ENCODE results near the gene ASTN2. TPM values are rescaled to one million over a fixed set of nuclear protein-coding genes. Genes with fewer than 3 reads are reported as not detected.

The ASTN2 gene
- total and polyA plus RNA-seq, 10 of the 15 experiments (the other 5 are each of a cell fraction or from before 2014, with no cell fraction given): 1.4 to 15.7 (median 7.0) TPM

DNA sequence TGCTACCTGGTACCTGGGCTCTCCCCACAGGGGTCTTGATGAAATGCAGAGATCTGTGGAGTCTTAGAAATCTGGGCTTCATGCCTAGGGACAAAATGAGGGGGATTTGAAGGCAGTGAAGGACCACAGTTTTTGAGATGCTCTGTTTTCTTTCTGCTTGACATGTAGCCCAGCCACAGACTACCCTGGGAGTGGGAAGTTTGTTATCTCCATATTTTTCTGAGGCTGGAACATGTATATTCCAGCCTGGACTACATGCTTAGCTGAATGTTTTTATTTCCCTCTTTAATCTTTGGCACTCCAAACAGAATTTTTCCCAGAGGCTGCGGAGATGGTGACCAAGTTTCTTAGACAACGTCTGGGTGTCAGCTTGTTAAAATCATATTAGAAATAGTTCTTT is 1008.4 kb downstream of the ASTN2 start (continued):
- TF ChIP-seq ZBTB33 (IDR thresholded peaks at IDR 0.05) (no peak), MTA2 (IDR thresholded peaks at IDR 0.05; ENCODE audit: low read depth) (no peak), SMC3 (IDR thresholded peaks at IDR 0.05; ENCODE audit: borderline replicate concordance, low read length) (no peak), NR2C2 (IDR thresholded peaks at IDR 0.05; ENCODE audit: borderline replicate concordance, control insufficient read depth, insufficient read length, low read depth) (no peak), NFIC (IDR thresholded peaks at IDR 0.05; ENCODE audit: low read depth, low read length) (no peak), SIN3A (IDR thresholded peaks at IDR 0.05; ENCODE audit: low read depth, low read length) (no peak)
- TF ChIP-seq, protein P1, sequence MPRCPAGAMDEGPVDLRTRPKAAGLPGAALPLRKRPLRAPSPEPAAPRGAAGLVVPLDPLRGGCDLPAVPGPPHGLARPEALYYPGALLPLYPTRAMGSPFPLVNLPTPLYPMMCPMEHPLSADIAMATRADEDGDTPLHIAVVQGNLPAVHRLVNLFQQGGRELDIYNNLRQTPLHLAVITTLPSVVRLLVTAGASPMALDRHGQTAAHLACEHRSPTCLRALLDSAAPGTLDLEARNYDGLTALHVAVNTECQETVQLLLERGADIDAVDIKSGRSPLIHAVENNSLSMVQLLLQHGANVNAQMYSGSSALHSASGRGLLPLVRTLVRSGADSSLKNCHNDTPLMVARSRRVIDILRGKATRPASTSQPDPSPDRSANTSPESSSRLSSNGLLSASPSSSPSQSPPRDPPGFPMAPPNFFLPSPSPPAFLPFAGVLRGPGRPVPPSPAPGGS (IDR thresholded peaks at IDR 0.05; ENCODE audit: borderline replicate concordance, insufficient read depth, low read depth, low read length, poor library complexity, severe bottlenecking): no peak

DNA sequence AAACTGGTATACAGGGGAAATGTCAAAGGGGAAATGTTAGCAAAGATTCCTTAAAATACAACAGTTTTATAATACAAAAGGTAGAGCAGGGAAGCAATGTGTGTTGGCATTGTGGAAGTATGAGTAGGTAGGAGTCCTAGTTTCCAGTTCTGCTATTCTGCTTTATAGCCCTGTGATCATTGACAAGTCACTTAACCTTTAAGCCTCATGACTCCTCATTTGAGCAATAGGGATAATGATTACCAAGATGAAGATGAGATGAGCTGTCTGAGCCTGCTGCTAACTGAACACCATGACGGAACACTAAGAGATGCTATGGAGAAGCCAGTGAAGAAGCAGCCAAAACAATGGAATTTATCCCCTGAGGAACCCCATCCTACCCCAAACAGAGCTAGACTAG is 1009.5 kb downstream of the ASTN2 start:
- DNase-seq (ENCODE audit: low read depth, low spot score): no peak
- no peak for TF ChIP-seq TBL1XR1 (IDR thresholded peaks at IDR 0.05; ENCODE audit: low read depth, low read length)
- TF ChIP-seq STAT1 (conservative IDR thresholded peaks at IDR 0.05): no peak
- no peak for TF ChIP-seq ZBTB33 (IDR thresholded peaks at IDR 0.05)
- TF ChIP-seq SP1 (IDR thresholded peaks at IDR 0.05; ENCODE audit: low read depth, low read length): no peak
- no peak for TF ChIP-seq EGR1 (IDR thresholded peaks at IDR 0.05; ENCODE audit: borderline replicate concordance in 1 of 2, low read depth in 2 of 2, low read length in 2 of 2)
- TF ChIP-seq TAF1 (IDR thresholded peaks at IDR 0.05; ENCODE audit: borderline replicate concordance, low read depth, low read length): no peak
- TF ChIP-seq, protein P2, sequence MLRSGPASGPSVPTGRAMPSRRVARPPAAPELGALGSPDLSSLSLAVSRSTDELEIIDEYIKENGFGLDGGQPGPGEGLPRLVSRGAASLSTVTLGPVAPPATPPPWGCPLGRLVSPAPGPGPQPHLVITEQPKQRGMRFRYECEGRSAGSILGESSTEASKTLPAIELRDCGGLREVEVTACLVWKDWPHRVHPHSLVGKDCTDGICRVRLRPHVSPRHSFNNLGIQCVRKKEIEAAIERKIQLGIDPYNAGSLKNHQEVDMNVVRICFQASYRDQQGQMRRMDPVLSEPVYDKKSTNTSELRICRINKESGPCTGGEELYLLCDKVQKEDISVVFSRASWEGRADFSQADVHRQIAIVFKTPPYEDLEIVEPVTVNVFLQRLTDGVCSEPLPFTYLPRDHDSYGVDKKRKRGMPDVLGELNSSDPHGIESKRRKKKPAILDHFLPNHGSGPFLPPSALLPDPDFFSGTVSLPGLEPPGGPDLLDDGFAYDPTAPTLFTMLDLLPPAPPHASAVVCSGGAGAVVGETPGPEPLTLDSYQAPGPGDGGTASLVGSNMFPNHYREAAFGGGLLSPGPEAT (IDR thresholded peaks at IDR 0.05; ENCODE audit: low read depth): no peak
- no peak for TF ChIP-seq CBFB (IDR thresholded peaks at IDR 0.05; ENCODE audit: low read depth)
- TF ChIP-seq ETV6 (conservative IDR thresholded peaks at IDR 0.05 in 1 of 2, IDR thresholded peaks at IDR 0.05 in 1 of 2; ENCODE audit: borderline replicate concordance in 1 of 2, low read depth in 1 of 2): no peak

More for the DNA sequence above, 1009.5 kb downstream of the ASTN2 start:
- H3K36me3 ChIP-seq (ENCODE audit: control insufficient read depth in 2 of 2, insufficient read depth in 2 of 2, low read length in 1 of 2): no peaks in the 10 kb centered on the region
- H3K27ac ChIP-seq (ENCODE audit: control insufficient read depth, insufficient read depth): no peak overlapping the region
- no peaks in the 10 kb centered on the region for H3K27me3 ChIP-seq (replicated peaks in 1 of 2; ENCODE audit: control insufficient read depth in 2 of 2, insufficient read depth in 2 of 2, low read length in 1 of 2)
- intact Hi-C loops (cut with micrococcal nuclease; ENCODE audit: unreplicated experiment) (no loop called here), in situ Hi-C loops (cut with MboI) (no loop called here)
- no TSS peak for BruUV-seq (replicated peaks)
- WGBS (ENCODE audit: insufficient coverage, insufficient replicate concordance, low lambda C conversion rate, missing lambda C conversion rate): 94% methylated on average over 1 of the region's 1 CpG
- H3K4me3 ChIP-seq: no peak overlapping the region
- no peak; the same call in 2 of the 3 replicates for ATAC-seq
- SMC1A ChIA-PET (ENCODE audit: uncharacterized antibody, unreplicated experiment): interaction anchor here (0.9 kb wide), 1 partner anchor 11 kb away, joined by 3 read pairs; no protein-coding TSS in a partner anchor
- H3K9me3 ChIP-seq (replicated peaks; ENCODE audit: control insufficient read depth, insufficient read depth, low read length): no peaks in the 10 kb centered on the region
- RAD21 ChIA-PET (ENCODE audit: unreplicated experiment): no interaction called here
- FAIRE-seq: no peak
- CTCF ChIA-PET: no interaction called here
- H4K20me1 ChIP-seq (ENCODE audit: control insufficient read depth, insufficient read depth): no peaks in the 10 kb centered on the region
- H3K4me2 ChIP-seq (ENCODE audit: control insufficient read depth, insufficient read depth): no peak overlapping the region
- H2AFZ ChIP-seq (ENCODE audit: control insufficient read depth, low read depth, low read length): no peak overlapping the region
- H3K9ac ChIP-seq (ENCODE audit: control insufficient read depth, insufficient read depth, low read length): no peak overlapping the region
- H3K4me1 ChIP-seq (ENCODE audit: control insufficient read depth, insufficient read depth, low read length): no peaks in the 10 kb centered on the region
- no peaks in the 10 kb centered on the region for H3K79me2 ChIP-seq (ENCODE audit: control insufficient read depth, insufficient read depth, low read length)
- POLR2A ChIA-PET: no interaction called here
